CMK (cell line): Measurements from ENCODE around the gene ITGB1BP1.
A peak's percentile ranks its signal among the peaks of the same experiment; 100 is the strongest.

Experiments
- DNase-seq: peaks from one replicate; pipeline ENCODE4 v3.0.0-alpha.2; 2010; ENCODE audit warnings: low read depth

Gene ITGB1BP1, protein sequence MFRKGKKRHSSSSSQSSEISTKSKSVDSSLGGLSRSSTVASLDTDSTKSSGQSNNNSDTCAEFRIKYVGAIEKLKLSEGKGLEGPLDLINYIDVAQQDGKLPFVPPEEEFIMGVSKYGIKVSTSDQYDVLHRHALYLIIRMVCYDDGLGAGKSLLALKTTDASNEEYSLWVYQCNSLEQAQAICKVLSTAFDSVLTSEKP

DNA sequence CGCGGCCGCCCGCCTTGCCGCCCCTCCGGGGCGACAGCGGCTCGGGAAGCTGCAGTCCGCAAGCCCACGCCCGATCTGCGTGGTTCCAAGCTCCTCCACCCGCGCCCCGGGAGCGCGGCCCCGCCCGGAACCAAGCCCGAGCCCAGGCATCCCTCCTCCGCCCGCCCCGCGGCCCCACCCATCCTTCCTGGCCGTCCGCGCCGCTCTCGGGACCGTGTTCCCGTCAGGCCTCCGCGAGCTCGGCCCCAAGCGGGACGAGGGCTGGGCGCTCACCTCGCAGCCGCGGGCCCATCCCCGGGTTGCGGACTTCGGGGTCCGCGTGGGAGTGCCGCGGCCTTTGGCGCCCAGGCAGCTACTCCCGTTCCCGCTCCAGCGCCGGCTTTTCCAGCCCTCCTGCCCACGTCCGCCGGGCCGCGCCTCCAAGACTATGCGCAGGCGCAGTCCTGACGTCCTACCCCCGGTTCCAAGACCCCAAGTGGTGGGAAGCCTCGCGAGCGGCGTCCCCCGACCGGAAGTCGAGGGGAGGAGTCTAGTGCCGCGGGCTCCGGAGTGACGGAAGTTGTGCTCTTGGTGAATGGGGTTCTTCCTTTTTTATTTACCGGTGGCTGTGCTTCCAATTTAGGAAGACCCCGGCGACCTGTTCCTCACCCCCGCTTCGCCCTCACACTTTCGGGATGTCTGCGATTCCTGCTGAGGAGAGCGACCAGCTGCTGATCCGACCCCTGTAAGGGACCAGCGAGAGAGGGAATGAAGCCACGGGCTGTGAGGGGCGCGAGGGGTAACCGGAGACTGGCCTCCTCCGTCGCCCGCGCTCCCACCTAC is at the start of gene ITGB1BP1, which contains the start of gene CPSF3:
ITGB1BP1 (minus strand) TSS at position 429 of the 822 bp plus-strand sequence. CDS start 4,831 bp downstream, outside the sequence.
CPSF3 (plus strand) TSS at position 555 of the 822 bp plus-strand sequence; CDS start at position 675, 120 bp downstream.
- DNase-seq = peak; percentile 97

DNA sequence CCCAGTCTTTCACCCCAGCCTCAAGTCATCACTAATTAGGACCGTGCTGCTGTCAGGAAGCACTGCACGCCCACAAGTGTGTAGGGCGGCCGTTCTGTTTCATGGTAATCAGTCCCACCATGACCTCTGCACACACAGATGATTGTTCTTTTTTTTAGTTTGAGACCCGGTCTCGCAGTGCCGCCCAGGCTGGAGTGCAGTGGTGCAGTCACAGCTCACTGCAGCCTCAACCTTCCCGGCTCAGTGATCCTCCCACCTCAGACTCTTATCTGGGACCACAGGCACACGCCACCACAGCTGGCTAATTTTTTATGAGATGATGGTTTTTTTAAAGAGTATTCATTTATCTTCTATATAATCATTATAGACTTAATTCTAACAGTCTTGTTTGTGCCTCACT is 49.2 kb upstream of the ITGB1BP1 start:
- no peak for DNase-seq

DNA sequence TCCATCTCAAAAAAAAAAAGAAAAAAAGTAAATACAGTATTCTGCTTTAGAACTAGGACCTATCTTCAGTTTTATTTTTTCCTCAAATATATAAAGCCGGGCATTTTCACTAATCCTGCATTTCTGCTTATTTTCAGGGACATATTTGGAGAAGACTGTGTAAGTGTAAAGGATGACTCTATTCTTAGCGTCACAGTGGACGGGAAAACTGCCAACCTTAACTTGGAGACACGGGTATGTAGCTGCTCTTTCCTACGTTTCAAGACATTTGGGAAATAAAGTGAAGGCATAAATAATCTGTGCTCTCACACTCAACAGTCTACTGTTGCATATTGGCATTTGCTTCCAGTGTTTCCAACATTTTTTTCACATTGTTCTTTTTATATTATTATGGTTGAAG is 47.9 kb upstream of the ITGB1BP1 start:
- DNase-seq = no peak

DNA sequence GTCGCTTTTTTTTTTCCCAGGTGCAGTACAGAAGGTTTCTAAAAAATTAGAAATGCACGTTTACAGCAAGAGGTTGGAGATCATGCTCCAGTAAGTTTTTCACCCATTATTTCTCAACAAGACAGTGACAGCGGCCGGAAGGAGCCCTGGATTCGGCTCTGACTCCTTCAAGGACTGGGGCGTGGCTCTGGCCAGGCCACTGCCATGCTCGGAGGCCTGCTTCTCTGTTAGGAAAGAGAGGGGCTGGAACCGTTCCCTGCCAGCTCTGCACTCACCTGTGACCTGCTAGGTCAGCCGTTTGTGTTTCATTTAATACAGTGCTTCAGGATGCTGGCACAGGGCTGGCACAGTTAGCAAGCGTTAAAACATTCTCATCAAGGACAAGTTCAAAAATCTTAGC is 44.4 kb upstream of the ITGB1BP1 start:
- DNase-seq = no peak

DNA sequence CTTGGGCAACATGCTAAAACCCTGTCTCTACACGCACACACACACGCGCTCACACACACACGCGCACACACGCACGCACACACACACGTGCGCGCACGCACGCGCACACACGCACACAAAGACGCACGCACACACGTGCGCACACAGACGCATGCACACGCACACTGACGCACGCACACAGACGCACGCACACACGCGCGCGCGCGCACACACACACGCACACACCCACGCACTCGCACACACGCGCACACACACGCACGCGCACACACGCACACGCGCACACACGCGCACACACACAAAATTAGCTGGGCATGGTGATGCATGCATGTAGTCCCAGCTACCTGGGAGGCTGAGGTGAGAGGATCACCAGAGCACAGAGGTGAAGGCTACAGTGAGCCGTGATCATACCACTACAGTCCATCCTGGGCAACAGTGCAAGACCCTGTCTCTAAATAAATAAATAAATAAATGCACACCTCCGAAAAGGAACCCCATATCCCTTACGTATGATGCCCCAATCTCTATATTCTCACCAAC is 42.9 kb upstream of the ITGB1BP1 start:
- no peak for DNase-seq

DNA sequence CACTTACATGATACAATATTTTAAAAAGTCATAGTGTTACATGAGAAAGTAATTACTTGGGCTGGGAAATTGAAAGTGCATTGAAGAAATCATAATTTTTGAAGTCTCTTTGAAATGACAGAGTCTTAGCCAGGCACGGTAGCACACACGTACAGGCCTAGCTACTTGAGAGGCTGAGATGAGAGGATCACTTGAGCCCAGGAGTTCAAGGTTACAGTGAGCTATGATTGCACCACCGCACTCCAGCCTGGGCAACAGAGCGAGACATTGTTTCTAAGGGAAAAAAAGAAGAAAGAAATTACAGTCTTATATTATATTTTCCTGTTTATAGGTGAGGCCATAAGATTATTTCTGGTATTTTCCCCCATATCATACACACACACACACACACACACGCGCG is 41.8 kb upstream of the ITGB1BP1 start:
- no peak for DNase-seq

DNA sequence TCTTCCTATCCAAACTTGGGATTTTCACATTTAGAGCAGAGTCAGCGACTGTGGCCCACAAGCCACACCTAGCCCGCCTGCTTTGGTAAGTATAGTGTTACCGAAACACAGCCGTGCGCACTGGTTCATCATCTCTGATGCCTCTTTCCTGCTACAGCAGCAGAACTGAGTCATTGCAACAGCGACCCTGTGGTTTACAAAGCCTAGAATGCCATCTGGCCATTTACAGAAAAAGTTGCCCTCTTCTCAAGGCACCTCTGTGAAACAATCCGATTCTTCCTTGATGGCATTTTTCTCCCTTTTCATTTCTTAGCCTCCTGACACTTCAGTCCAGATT is 40.3 kb upstream of the ITGB1BP1 start:
- no peak for DNase-seq

DNA sequence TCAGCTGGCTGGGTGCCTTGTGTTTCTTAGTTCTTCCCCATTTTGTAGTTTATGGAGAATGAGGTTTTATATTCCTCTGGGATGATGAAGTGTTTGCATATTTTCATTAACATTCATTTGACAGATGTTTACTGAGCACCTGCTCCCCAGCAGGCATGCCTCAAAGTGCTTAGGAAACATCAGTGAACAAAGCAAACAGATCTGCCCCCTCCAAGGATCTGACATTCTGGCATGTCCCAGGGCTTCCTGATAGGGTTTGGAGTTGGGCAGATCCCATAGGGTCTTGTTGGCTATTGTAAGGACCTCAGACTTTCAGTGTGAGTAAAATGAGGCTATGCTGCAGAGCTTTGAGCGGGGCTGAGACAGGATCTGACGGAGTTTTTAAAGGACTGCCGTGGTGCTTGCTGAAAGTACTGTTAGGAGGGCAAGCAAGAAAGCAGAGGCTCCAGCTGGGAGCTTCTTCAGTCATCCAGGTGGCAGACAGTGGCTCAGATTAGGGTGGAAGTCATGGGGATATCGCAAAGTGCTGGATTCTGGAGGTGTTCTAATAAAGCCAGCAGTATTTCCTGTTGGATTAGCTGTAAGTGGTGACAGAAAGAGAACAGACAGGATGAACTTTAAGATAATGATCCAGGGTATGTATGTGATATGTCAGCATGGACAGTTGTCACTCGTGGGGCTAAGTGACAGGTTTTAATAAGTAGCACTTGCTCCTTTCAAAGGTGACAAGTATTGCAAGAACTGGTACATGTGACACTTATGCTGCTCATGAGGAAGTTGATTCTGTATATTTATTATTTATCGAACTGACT is 39.8 kb upstream of the ITGB1BP1 start:
- no peak for DNase-seq

DNA sequence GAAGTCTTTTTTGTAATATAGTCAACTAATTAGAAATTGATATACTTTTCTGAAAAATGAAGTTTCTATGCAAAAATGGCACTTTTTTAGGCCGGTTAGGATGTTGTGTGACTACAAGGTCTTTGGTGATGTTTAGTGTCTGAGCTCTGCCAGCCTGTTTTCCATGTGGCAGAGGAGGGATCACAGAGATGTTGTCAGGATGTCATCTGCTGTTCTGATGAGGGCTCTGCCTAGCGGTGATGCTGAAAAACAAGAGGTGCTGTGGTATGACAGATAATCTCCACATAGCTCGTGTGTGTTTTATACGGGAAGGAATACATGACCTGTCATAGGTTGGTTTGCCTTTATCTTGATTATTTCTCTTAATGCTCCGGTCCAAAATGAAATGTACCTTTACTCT is 39.0 kb upstream of the ITGB1BP1 start:
- DNase-seq = no peak

DNA sequence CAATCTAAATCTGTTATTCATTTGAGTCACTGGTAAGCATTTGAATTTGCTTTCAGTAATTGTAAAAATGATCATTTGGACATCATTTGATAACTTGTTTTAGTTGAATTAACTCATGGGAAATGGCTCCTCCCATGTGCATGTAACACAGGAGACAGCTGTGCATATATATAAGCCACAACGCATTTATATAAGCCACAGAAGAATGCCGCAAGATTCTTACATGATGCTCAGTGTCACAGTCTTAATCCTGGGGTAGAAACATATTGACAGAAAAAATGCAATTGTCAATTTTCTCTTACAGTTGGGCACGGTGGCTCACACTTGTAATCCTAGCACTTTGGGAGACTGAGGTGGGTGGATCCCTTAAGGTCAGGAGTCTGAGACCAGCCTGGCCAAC is 37.8 kb upstream of the ITGB1BP1 start:
- no peak for DNase-seq

DNA sequence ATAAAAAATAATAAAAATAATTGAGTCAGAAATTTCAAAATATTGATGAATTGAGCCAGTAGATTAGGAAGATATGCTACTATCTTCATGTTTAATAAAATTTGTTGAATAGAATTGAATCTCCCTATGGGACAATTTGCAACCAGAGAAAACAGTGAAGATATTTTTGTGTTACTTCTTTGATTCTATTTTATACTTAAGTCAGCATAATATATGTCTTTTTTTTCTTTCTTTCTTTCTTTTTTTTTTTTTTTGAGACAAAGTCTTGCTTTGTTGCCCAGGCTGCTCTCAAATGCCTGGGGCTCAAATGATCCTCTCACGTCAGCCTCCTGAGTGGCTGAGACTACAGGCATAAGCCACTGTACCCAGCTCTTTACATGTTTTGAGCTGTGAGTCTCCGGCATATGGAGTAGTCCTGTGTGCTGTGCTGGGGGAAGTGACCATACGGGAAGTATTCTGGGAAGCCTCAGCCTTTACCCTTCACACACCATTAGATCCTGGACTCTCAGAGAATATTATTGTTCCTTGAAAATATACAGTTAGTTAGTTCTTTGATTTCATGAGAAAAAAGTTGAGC is 37.2 kb upstream of the ITGB1BP1 start:
- no peak for DNase-seq

DNA sequence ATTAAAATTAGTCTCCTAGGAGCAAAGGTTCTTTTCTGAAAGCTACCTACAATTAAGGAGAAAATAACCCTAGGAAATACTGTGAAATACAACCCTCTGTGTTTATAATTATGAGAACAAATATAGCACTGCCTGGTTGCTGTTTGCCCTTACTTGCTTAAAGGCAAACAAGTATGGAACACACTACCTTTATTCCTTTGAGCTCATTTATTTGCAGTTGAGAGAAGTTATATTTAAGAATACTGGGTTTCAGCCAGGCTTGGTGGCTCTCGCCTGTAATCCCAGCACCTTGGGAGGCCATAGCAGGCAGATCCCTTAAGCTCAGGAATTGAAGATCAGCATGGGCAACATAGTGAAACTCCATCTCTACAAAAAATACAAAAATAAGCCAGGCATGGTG is 27.9 kb upstream of the ITGB1BP1 start:
- no peak for DNase-seq

DNA sequence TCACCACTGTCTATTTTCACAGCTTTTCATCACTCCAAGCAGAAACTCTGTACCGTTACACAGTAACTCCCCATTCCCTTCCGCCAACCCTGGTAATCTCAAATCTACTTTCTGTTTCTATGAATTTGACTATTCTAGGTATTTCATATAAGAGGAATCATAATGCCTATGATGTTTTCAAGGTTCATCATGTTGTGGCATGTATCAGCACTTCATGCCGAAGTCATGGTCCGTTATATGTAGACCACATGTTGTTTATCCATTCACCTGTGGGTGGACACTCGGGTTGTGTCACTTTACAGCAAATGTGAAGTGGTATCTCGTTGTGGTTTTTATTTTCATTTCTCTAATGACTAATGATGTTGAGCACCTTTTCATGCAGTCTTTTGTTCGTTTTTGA is 21.8 kb upstream of the ITGB1BP1 start:
- DNase-seq = no peak

DNA sequence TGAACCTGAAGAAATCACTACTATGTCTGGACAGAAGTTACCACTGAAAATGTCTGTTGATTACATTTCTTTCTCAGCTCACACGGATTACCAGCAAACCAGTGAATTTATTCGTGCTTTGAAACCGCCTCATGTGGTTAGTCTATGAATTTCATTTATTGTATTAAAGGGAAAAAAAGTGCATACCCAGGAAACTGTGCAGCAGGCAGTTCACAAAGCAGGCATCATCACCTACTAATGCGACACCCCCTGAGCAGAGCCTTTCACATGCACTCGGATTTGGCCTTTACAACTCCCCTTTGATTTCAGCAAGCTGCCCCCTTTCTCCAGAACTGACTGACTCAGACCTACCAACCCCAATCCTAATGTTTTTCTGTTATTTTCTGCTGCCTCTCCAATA is 20.2 kb upstream of the ITGB1BP1 start:
- DNase-seq = no peak

DNA sequence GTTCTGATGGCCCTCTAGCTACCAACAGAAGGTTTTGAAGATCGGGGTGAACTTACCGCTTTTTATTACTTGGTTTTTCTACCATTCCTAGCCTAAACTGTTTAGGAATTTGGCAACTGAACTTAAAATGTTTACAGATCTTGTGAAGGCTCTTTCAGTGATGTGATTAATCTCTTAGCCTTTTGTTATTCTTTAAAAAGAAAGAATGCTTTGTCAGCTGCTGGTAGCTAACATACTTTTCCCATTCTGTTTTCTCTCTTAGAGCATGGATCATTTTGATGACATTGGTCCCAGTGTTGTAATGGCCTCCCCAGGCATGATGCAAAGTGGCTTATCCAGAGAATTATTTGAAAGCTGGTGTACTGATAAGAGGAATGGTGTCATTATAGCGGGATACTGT is 18.2 kb upstream of the ITGB1BP1 start:
- DNase-seq = no peak

DNA sequence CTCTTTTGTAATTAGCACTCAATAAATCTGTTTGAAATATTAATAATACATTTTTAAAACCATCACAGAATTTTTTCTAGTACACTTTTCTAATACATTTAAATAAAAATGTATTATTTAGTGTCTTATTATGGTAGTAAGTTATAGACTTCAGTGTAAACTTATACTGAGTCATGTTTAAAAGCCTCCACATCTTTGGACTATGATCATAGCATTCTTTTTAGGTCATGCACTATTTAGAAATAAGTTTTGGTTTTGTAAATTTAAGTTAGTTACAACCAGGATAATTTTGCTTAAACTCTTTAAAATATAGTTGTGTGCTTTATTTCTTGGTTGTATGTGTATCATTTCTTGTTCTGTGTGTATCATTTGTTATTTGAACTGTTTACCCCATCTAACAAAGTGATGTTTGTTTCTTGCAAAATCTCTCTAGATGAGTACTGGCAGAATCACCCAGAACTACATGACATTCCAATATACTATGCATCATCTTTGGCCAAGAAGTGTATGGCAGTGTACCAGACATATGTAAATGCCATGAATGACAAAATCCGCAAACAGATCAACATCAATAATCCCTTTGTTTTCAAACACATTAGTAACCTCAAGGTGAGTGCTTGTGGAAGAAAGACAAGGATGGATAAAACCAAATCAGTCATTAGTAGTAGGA is 16.9 kb upstream of the ITGB1BP1 start:
- no peak for DNase-seq

DNA sequence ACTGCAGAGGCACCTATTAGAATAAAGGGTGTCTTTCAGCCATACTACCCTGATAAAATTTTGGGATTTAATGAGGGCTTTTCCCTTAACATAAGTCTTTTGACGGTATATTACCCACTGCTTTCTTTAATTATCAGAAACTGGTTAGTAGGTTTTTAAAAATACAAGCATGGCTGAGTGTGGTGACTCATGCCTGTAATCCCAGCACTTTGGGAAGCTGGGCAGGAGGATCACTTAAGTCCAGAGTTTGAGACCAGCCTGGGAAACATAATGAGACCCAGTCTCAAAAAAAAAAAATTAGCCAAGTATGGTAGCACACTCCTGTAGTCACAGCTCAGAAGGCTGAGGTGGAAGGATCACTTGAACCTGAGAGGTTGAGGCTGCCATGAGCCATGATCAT is 16.2 kb upstream of the ITGB1BP1 start:
- DNase-seq = no peak

DNA sequence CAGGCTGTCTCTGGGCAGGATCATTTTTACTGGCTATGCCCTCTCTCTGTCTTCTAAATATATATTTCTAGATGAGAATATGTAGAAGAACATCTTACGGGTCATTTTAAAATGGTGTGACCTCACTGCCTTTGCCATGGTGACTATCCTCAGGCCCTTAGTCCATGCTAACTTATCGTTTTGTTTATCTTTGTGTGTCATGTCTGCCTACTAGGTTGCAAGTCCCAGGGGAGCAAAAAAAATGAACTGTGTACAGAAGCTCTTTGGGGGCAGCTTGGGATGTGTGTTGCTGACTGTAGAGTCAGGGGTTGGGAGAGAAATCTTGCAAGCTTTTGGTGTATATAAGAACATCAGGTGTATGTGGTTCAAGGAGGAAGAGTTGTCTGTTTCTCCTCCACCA is 11.2 kb upstream of the ITGB1BP1 start:
- no peak for DNase-seq

DNA sequence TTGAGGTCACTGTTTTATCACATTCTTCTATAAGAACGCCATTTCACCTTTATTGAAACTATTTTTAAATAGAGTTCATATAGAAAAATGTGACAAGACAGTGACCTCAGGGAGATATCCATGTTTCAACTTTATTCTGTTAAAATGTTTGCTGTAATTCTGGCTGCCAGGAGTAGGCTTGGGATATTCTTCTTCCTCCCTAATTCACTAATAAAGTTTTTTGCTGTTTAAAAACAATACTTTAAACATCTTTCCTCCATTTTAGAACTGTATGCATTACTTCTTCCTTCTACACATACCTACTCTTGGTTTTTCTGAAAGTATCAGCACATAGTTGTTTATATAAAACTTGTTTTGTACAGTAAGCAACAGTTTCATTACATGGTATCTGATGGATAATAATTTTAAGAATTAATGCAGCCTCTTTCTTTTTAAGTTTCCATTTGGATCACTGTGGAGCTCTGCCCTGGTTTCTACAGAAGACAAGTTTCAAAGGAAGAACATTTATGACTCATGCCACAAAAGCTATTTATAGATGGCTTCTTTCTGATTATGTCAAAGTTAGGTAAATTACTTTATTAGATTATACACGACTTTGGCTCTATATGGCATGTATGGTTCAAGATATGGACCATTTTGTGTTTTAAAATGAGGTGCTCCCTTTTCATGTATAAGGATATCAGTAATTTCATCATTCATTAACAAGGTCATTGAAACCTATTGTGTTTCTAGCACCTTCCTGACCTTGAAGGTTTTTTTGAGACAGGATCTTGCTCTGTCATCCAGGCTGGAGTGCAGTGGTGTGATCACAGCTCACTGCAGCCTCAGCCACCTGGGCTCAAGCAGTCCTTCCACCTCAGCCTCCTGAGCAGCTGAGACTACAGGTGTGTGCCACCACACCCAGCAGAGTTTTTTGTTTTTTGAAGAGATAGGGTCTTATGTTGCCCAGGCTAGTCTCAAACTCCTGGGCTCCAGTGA is 7.3 kb upstream of the ITGB1BP1 start:
- no peak for DNase-seq

DNA sequence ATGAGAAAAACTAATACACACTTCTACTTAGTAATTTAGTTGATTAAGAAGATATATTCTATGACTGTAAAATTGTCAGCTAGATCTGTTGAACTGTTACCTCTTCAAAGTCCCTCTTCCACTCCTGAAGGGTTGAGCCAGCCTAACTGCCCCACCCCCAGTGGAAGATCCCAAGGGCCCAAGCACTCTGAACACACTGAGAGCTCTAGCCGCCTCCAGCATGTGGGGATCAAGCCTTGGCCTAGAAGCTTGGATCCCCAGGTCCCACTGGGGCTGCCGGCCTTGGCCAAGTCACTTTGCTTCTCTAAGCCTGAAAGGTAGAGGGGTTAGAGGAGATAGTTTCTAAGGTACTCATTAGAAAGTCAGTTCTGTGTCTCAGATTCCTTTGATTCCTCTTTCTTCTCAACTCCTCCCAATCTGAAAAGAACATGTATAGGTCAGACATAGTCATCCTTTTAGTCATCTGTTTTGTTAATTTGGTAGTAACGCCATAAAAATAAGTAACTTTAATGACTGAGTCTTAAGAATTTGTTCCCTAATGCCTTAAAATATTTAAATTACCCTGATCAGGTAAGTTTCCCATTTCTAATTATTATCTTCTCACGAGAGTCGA is 5.7 kb upstream of the ITGB1BP1 start:
- DNase-seq = no peak
